PC-3 (cell line): ENCODE measurements around the gene PAN3.

ENCODE experiments used
- CTCF ChIP-seq: fragments of 300-600 bp; sonication (generic); conservative IDR thresholded peaks from 2 replicates; pipeline ENCODE4 v1.5.1; 2017; ENCODE audit warnings: antibody characterized with exemption, low read depth, mild to moderate bottlenecking, low read length
- EZH2phosphoT487 ChIP-seq: fragments of 300-600 bp; sonication (generic); IDR thresholded peaks from 2 replicates; pipeline ENCODE4 v1.6.1; 2018; ENCODE audit warnings: mild to moderate bottlenecking, antibody characterized with exemption, low read length, borderline replicate concordance

GRCh38 chr13:28297341-28297740 lies 159.0 kb downstream of the PAN3 start:
- TF ChIP-seq CTCF = no peak
- TF ChIP-seq EZH2phosphoT487 = no peak
